Fibroblast of gingiva (primary cell): Measurements from ENCODE around the gene SPOPL.
"Not testable (repeated sequence)": the region's sequence is repeated elsewhere in the genome, so short reads cannot be mapped to it uniquely, and the experiment has no call there.

Experiments used
- DNase-seq: peaks from one replicate; pipeline ENCODE4 v3.0.0-alpha.2; 2011; ENCODE audit warnings: low read depth

Gene SPOPL

DNA sequence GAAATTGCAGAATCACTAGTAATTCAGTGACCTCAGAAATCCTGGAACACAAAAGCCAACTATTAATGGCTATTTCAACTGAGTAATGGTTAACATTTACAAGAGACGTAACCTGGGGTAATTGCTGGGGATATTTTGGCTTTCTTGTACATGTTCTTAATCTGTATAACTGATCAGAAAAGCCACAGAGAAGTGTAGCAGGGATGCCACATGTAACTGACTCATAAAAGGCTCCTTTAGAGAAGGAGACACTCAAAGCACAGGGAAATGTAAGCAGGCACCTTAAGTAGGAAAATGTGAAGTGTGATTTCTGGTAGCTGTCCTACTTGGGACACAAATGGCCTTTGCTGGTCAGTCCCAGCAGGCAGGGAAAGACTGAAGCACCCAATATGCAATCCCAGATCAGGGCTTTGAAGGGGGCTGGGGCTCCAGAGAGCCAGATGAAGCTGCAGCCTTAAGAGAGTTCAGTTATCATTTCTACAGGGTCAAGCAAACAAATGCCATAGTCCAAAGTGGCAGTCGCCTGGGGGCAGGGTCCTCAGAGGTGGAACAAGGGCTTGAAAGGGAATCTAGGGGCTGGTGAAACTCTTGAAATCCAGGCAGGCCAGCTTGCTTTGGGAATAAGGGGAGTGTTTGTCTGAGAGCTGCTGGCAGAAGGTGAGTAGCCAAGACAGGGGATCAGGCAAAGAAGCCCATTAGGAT lies 7.2 kb upstream of the SPOPL start:
- DNase-seq = no peak

DNA sequence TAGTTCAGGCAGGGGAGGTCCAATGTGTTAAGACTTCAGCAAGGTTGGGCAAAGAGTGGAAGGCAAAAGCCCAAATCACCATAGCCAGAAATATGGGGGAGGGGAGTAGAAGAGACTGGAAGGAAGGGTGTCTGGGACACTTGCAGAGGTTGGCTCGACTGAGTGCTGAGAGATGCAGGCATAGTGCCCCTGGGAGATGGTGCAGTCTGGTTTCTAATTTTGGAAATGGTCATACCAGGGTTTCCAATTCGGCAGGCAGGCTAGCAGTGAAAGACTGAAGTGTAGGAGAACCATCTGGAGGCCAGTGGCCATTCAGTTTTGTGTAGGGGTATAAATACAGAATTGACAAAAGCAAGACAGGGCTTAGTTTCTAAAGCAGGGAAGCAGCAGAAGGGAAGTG lies 6.2 kb upstream of the SPOPL start:
- DNase-seq = no peak

DNA sequence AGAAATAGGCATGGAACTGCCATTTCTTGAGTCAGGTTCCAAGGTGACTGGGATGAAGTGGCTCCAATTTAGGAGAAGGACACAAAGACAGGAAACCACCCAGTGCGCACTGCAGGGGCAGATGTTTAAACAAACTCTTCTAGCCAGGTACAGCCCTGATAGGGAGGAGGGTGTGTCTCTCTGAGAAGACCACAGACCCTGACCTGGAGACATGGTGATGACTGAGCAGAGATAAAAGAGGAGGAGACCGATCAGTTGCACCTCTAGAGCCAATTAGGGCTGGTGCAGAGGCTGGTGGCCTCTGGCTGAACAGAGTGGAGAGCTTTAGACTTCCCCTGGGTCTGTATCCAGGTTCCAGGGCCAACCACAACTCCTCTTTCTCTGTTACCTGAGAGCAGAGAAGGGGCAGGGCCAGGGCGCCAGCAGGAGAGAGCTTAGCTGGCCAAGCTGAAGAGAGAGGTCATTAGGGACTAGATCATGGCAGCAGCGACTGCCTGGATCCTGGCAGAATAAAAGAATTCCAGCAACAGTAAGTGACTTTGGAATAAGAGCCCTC lies 5.4 kb upstream of the SPOPL start:
- DNase-seq = no peak

DNA sequence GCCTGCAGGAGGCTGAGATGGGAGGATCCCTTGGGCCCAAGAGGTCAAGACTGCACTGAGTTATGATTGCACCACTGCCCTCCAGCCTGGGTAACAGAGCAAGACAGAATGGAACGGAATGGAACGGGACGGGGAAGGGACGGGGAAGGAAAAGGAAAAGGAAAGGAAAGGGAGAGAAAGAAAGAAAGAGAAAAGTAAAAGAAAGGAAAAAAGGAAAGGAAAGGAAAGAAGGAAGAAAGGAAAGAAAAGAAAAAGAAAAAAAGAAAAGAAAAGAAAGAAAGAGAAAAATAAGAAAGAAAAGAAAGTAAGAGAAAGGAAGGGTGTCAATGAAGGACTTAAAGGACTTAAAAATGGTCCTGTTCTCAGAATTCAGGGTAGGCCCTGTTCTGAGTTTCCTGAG lies 4.3 kb upstream of the SPOPL start:
- no peak for DNase-seq

DNA sequence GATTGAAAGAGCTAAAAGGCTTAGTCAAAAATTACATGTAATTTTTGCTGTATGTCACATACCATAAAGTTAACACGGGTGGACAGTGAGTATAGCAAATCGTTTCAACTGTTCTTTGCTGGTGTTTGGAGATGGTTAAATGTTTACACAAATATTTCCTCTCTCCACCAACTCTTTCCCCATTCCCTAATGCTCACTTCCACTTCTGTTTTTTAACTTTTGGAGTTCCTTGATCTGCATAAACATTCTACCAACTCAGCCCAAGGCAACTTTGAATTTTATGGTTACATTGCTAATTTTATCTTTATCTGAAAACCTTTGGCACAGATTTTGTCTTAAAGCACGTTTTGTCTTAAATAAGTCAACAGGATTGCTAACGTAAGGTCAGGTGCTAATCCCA lies 1.9 kb upstream of the SPOPL start:
- DNase-seq = no peak

DNA sequence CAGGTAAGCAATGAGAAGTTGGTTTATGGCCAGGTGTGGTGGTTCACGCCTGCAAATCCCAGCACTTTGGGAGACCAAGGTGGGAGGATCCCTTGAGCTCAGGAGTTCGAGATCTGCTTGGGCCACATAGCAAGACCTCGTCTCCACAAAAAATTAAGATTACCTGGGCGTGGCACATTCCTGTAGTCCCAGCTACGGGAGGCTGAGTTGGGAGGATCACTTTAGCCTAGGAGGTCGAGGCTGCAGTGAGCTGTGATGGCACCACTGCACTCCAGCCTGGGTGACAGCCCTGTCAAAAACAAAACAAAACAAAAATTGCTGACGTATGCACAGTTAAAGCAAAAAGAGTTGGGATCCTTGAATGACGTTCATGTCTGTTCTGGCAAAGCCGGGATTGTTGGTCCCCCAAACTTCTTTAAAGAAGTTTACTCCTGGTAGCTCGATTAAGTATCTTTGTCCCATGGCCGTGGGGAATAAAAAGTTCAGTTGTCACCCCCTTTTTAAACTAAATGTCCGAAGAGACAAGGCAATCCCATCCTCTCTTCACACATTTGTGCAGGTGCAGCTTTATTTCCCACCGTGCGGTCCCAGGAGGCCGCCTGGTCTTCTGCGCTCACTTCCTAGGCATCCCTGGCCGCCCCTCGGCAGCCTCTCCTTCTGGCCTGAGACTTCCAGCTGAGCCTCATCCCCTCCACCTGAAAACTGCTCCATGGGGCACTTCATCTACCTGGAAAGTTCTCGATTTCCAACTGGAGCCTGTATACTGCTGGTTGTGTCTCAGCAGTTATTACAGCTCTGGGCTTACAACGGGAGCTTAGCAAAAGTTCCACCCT lies 762 bp upstream of the SPOPL start:
- DNase-seq = no peak

DNA sequence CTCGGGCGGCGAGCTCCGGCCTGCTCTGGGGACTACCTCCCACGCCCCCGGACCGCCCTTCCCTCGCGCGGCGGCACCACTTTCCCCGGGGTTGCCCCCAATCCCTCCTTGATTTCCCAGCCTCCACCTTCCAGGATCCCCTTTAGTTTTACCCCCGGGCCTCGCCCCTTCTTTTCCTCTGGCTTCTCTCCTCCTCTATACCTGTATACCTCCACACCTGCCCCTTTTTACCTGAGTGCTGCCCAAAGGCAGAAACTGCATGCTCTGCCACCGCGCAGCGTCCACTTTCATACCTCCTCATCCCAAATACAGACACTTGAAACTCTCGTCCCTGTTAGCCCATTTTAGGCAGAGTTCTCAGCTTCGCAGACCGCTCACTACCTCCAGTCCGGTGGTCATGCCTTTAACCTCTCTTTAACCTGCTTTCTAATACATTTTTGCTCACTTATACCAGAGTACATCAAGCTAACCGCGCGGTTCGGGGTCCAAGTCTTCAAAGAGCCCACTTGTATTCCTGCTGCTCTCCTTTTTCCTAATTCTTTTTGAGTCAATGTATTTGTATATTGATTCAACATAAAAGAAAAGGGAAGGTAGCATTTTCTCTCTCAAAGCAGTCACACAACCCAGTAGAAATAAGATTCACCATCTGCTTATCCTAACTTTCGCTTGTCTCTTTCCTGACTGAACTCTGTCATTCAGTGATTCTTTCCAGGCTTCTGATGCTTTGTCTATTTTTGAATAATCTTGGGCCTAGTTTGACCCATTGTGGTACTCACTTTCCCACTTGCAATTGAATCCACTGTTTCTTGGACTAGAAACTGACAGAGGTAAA lies 901 bp downstream of the SPOPL start:
- DNase-seq = no peak

DNA sequence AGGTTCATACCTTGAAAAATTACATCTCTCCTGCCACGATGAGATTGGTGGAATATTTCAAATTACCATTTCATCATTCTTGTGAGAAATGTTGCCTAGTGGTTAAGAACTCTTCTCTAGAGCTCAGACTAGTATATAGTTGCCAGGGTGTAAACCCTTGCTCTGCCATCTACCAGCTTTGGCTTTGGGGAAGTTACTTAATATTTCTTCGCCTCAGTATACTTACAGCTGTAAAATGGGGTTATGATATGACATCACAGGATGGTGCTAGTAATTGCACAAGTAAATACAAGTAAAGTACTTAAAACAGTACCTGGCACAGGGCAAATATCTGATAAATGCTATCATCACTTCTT lies 1.5 kb downstream of the SPOPL start:
- no peak for DNase-seq

DNA sequence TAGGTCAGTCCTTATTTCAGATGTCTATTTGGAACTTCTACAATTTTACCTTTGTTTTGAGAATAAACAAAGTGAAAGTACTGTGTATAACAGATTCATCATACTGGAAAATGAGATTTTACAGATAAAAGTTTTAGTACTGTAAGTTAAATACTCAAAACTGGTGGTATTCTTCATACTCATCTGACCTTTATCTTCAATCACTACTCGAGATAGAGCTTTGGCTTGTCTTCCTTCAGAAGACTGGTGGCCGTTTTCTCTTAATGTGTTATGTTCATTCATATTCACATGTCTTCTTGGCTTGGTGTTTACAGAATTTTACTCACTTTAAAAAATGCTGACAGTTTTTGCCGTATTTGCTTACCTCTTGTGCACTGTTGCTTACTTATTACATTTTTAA lies 2.1 kb downstream of the SPOPL start:
- DNase-seq = no peak

DNA sequence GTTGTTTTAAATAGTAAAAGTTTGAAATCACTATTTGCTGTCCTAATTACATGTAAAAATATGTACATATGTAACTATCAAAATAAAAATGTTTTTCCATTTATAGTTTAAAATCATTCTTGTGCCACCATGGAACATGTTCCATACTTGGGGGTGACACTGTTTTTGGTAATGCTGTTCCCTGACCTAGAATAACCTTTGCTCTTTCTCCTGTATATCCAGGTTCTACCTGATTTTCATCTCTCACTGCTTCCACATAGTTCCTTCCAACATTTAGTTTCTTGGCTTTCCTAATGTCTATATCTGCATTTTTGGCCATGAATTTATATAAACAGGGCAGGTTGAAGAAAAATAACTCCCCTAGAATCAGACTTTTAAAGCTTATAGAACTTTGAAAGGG lies 2.5 kb downstream of the SPOPL start:
- DNase-seq = no peak

DNA sequence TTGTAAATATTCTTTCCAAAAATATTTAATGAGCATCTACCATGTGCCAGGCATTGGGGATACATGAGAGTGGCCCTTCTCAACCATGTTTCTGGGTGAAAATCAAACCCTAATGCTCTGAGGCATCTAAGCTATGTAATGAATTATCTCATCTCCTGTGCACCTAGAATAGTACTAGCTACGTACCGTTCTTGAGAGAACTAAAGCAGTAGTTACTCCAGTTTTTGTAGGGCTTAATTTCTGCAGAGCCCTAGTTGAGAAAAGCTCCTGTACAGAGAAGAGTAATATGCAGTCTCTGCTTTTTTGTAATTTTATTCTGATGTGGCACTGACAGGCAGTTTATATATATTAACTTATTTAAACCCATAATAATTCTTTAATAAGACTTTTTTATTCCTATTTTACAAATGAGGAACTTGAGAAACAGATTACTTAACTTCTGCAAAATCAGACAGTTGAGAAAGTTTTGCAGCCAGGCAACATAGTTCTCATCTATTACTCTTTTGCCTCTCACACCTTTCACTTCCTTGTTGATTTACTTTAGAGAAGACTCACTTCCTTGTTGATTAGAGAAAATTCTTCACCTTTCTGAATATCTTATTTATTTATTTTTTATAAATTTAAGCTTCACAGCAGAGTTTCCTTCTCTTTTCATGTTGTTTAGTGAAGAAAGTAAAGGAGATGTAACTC lies 3.1 kb downstream of the SPOPL start:
- no peak for DNase-seq

DNA sequence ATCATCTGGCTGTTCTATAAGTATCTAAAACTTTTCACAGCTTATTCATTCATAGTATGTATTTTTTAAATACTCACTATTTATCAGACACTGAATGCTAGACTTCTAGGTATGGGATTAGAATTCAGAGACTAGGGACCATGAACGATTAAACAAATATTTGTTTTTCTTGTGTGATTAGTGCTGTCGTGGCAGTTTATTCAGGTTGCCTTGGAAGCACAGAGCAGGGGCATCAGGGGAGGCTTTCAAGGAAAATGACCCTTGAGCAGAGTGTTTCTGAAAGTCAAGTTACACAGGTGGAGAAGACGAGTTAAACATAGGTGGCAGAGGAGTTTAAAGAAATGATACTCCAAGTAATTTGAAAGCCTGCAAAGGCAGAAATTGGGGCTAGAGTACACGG lies 5.7 kb downstream of the SPOPL start:
- DNase-seq = no peak

DNA sequence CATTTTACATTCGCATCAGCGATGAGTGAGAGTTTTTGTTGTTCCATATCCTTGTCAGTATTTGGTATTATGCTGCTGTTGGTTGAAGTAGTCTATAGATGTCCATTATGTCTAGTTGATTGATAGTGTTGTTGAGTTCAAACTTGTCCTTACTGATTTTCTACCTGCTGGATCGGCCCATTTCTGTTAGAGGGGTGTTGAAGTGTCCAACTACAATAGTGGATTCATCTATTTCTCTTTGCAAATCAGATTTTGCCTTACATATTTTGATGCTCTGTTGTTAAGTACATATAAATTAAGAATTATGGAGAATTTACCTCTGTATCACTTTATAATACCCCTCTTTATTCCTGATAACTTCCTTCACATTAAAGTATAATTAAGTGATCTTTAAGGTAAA lies 8.7 kb downstream of the SPOPL start:
- no peak for DNase-seq

DNA sequence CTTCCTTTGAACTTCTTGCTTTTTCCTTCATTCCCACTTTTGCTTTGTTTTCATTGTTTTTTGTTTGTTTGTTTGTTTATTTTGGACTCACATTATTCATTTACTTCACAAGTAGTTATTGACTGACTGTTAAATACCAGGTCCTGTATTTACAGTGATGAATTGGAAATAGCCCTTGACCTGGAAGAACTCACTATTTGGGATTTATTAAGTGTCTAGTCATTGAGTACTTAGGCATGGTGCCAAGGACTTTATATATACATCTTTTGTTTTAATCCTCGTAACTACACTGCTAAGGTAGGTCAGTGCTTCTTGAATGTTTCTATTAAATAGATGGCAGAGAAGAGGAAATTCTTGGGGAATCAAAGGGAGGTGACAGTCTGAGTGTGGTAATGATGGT lies 11.1 kb downstream of the SPOPL start:
- no peak for DNase-seq

DNA sequence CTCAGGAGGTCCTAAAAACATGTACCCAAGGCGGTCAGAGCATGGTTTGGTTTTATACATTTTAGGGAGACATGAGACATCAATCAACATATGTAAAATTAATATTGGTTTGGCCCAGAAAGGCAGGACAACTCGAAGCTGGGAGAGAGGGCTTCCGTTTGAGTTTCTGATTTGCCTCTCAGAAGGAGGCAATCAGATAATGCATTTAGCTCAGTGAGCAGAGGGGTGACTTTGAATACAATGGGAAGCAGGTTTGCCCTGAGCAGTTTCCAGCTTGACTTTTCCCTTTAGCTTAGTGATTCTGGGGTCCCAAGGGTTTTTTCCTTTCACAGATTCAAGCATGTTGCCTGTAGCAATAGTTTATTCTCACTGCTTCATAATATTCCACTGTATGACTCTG lies 12.6 kb downstream of the SPOPL start:
- DNase-seq = no peak

DNA sequence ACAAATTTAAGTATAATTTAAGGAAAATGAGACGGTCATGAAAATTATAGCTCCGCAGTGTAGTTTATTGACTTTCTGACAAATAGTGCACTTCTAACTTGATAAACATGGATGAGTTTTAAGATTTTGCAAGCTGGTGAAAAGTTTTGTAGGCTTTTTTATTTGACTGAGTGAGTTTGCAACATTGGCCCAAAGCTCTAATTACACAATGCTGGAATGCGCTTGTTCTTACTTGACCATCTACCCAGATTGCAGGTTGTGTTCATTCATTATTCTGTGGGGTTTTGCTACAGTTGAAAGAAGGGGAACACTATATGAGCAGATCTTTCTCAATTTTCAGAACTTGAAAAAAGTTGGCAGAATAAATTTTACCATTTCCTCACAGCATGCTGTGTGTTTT lies 13.5 kb downstream of the SPOPL start:
- DNase-seq = peak; percentile 21

DNA sequence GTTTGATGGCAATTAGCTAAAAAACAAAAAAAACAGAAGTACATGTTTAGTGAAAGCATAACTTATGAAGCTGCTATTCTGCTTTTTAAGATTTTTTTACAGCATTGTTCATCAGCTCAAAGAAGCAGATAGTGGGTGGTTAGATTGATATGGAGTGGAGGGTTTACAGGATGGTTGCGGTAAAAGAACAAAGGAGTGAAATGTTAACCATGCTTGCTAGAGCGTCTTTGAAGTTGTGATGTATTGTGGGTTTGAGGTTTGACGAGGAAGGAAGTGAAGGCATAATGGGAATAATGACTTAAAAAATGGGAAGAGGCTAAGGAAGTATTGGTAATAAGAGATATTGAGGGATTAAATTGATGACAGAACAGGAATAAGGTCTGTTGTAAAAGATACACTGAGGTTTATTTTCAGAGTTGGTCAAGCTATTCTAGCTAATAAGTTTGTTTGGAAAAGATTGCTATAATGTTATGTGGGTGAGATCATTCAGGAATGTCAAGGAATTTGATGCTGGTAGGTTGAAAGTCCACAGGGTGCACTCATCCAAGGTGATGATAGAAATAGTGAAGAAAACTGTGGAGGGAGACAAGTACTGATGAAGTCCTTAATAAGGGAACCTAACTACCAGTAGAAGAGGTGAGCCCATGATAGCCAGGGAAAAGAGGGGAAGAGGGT lies 14.6 kb downstream of the SPOPL start:
- DNase-seq = no peak

DNA sequence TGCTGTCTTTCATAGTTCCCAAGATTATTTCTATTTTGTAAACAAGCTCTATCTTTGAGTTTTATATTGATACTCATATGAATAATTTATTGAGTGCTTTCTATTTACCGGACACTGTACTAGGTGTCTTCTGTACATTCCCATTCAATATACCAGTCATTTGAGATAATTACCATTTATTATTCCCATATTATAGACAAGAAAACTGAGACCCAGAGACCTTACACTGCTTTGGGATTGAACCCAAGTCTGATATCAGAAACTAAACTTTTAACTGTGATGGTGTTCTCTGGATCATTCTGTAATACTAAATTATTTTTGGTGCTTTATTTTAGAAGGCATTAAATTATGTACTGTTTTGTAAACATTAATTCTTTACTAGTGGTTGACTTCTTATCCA lies 17.3 kb downstream of the SPOPL start:
- no peak for DNase-seq

DNA sequence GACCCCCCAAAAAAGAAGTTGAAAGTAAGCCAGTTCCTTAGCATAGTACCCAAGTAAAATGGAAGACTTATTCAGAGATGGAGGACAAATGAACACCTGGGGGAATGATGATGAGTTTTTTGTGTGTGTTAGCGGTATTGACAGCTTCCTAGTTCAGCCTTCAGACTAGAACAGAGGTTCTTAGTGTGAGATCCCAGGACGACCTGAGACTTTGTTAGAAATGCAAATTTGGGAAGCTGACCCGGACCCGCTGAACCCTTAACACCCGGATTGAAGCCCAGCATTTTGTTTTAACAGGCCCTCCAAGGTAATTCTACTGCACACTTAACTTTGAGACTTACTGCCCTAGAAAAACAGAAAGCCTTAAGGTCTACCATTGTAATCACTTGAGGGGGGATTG lies 20.3 kb downstream of the SPOPL start:
- no peak for DNase-seq

DNA sequence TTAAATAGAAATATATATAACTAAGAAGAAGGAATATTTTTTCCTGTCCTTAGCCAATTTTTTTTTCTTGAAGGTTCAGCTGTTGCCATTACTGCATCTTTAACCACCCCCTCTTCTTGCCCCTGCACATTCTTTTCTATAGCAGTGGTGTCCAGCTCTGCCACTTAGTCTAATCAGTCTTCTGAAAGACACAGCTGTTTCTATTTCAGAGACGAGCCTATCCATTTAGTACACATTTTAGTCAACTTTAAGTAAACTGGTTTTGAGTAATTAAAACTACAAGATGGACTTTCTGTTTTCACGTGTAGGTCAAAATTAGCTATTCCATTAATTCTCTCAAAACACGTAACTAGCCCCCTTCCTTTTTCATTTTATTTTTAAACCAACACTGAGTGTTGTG lies 21.0 kb downstream of the SPOPL start:
- DNase-seq = no peak

DNA sequence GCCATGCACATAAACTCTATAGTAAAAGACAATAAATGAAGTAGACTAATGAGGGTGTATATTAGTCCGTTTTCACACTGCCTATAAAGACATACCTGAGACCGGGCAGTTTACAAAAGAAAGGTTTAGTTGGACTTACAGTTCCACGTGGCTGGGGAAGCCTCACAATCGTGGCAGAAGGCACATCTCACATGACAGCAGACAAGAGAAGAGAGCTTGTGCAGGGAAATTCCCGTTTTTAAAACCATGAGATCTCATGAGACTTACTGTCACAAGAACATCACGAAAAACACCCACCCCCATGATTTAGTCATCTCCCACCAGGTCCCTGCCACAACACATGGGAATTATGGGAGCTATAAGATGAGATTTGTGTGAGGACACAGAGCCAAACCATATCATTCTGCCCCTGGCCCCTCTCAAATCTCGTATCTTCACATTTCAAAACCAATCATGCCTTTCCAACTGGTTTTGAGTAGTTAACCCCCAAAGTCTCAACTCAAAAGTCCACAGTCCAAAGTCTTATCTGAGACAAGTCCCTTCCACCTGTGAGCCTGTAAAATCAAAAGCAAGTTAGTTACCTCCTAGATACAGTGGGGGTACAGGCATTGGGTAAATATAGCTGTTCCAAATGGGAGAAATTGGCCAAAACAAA lies 21.6 kb downstream of the SPOPL start:
- DNase-seq = not testable (repeated sequence)
